HL-60 (cell line): ENCODE data around the gene FAM171A1.
"Not testable (repeated sequence)": the region's sequence is repeated elsewhere in the genome, so short reads cannot be mapped to it uniquely, and the experiment has no call there.

Experiments used
- DNase-seq, 2 experiments: peaks; one replicate each; pipeline ENCODE4 v3.0.0-alpha.2; 2010 to 2020; ENCODE audit warnings: low read depth in 1 of 2, low spot score in 1 of 2
- H3K27ac ChIP-seq: fragments of 250-450 bp; sonication (Bioruptor Pico); replicated peaks from 2 replicates; pipeline ENCODE4 v1.5.1; 2020; ENCODE audit warnings: mild to moderate bottlenecking, moderate library complexity
- H3K27me3 ChIP-seq: fragments of 250-450 bp; sonication (Bioruptor Pico); 2 replicates; pipeline ENCODE4 v1.5.1; 2021; ENCODE audit warnings: mild to moderate bottlenecking, moderate library complexity; ENCODE audit not compliant: insufficient read depth, poor library complexity, severe bottlenecking
- H3K4me3 ChIP-seq: replicated peaks from 2 replicates; pipeline ENCODE4 v1.5.1; 2011; ENCODE audit warnings: mild to moderate bottlenecking, control low read depth, low read length; ENCODE audit not compliant: insufficient read depth
- CTCF ChIP-seq: IDR thresholded peaks from one replicate; pipeline ENCODE4 v1.5.1; 2011; ENCODE audit warnings: low read length, control low read depth, inconsistent platforms; ENCODE audit not compliant: insufficient read depth
- GABPA ChIP-seq: IDR thresholded peaks from 2 replicates; pipeline ENCODE4 v1.6.1; 2012; ENCODE audit warnings: low read depth
- POLR2AphosphoS5 ChIP-seq: IDR thresholded peaks from 2 replicates; pipeline ENCODE4 v1.6.1; 2012; ENCODE audit warnings: low read depth
- SPI1 ChIP-seq: IDR thresholded peaks from 2 replicates; pipeline ENCODE4 v1.6.1; 2012; ENCODE audit warnings: low read depth, mild to moderate bottlenecking, borderline replicate concordance
- TF ChIP-seq, protein P1 (sequence below): IDR thresholded peaks from 2 replicates; pipeline ENCODE4 v1.6.1; 2012; ENCODE audit warnings: low read depth; ENCODE audit not compliant: insufficient replicate concordance

Gene FAM171A1

GRCh38 chr10:15333909-15334649, 37.0 kb downstream of the FAM171A1 start:
- no peak overlapping the region for H3K27ac ChIP-seq
- TF ChIP-seq, protein P1, sequence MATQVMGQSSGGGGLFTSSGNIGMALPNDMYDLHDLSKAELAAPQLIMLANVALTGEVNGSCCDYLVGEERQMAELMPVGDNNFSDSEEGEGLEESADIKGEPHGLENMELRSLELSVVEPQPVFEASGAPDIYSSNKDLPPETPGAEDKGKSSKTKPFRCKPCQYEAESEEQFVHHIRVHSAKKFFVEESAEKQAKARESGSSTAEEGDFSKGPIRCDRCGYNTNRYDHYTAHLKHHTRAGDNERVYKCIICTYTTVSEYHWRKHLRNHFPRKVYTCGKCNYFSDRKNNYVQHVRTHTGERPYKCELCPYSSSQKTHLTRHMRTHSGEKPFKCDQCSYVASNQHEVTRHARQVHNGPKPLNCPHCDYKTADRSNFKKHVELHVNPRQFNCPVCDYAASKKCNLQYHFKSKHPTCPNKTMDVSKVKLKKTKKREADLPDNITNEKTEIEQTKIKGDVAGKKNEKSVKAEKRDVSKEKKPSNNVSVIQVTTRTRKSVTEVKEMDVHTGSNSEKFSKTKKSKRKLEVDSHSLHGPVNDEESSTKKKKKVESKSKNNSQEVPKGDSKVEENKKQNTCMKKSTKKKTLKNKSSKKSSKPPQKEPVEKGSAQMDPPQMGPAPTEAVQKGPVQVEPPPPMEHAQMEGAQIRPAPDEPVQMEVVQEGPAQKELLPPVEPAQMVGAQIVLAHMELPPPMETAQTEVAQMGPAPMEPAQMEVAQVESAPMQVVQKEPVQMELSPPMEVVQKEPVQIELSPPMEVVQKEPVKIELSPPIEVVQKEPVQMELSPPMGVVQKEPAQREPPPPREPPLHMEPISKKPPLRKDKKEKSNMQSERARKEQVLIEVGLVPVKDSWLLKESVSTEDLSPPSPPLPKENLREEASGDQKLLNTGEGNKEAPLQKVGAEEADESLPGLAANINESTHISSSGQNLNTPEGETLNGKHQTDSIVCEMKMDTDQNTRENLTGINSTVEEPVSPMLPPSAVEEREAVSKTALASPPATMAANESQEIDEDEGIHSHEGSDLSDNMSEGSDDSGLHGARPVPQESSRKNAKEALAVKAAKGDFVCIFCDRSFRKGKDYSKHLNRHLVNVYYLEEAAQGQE, result no peak
- TF ChIP-seq SPI1 (no peak), POLR2AphosphoS5 (no peak), CTCF (no peak), GABPA (no peak)
- DNase-seq, result no peak
- H3K27me3 ChIP-seq, result no peaks in the 10 kb centered on the region
- no peak overlapping the region for H3K4me3 ChIP-seq

DNA sequence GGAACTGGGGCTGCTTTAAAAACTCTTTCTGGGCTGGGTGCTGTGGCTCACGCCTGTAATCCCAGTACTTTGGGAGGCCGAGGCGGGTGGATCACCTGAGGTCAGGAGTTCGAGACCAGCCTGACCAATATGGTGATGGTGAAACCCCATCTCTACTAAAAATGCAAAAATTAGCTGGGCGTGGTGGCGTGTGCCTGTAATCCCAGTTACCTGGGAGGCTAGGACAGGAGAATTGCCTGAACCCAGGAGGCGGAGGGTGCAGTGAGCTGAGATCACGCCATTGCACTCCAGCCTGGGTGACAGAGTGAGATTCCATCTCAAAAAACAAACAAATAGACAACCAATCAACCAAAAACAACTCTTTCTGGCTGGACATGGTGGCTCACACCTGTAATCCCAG, 37.9 kb downstream of the FAM171A1 start:
- not testable (repeated sequence) for H3K27me3 ChIP-seq, DNase-seq, H3K4me3 ChIP-seq, H3K27ac ChIP-seq

GRCh38 chr10:15331461-15331860, 39.6 kb downstream of the FAM171A1 start:
- Histone ChIP-seq H3K27ac (no peak overlapping the region), H3K27me3 (no peaks in the 10 kb centered on the region), H3K4me3 (no peak overlapping the region)
- no peak for TF ChIP-seq POLR2AphosphoS5
- no peak for DNase-seq

GRCh38 chr10:15329437-15329836, 41.7 kb downstream of the FAM171A1 start:
- TF ChIP-seq POLR2AphosphoS5, result no peak
- no peak for TF ChIP-seq GABPA
- TF ChIP-seq CTCF, result no peak
- TF ChIP-seq, protein P1, result no peak
- TF ChIP-seq SPI1, result no peak
- Histone ChIP-seq H3K4me3 (no peak overlapping the region), H3K27me3 (no peaks in the 10 kb centered on the region), H3K27ac (no peak overlapping the region)
- no peak for DNase-seq

DNA sequence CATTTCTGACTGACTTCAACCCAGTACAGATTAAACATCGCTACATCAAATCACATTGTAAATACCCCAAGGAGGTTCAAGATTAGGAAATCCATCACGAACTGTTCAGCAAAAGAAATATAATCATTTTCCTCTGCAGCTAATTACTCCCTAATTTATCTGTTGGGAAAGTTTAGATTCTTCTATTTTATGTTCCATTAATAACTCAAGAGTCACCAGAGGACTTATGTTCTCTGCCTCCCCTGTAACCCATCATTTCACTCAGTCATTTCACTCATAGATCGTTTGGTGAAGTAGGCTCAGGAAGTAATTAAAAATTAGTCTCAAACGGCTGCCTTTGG, 45.2 kb downstream of the FAM171A1 start:
- H3K4me3 ChIP-seq, result no peak overlapping the region
- no peak for DNase-seq
- no peak overlapping the region for H3K27ac ChIP-seq
- H3K27me3 ChIP-seq, result no peaks in the 10 kb centered on the region
- TF ChIP-seq POLR2AphosphoS5 (no peak), CTCF (no peak), SPI1 (no peak), GABPA (no peak)
- TF ChIP-seq, protein P1, result no peak
